Skeletal muscle tissue (tissue), 4 donors: Measurements from ENCODE around the gene RRAS2. TPM values are rescaled to one million over a fixed set of nuclear protein-coding genes. Genes with fewer than 3 reads are reported as not detected.
"Not testable (repeated sequence)": the region's sequence is repeated elsewhere in the genome, so short reads cannot be mapped to it uniquely, and the experiment has no call there.

ENCODE experiments used
- H3K27ac ChIP-seq: one replicate; pipeline ENCODE4 v1.7.0; 2013; ENCODE audit warnings: mild to moderate bottlenecking, low read depth, low read length, inconsistent platforms
- H3K27me3 ChIP-seq, 3 donors: one replicate each; pipeline ENCODE4 v1.7.0; 2013; ENCODE audit warnings: low read length in 3 of 3; ENCODE audit not compliant: control insufficient read depth in 3 of 3, insufficient read depth in 3 of 3
- H3K36me3 ChIP-seq, 3 donors: one replicate each; pipeline ENCODE4 v1.7.0; 2013; ENCODE audit warnings: low read length in 3 of 3; ENCODE audit not compliant: control insufficient read depth in 3 of 3, insufficient read depth in 3 of 3
- H3K4me1 ChIP-seq, 3 donors: one replicate each; pipeline ENCODE4 v1.7.0; 2013; ENCODE audit warnings: low read length in 3 of 3, mild to moderate bottlenecking in 3 of 3; ENCODE audit not compliant: control insufficient read depth in 3 of 3, insufficient read depth in 3 of 3
- H3K4me3 ChIP-seq, 3 donors: one replicate each; pipeline ENCODE4 v1.7.0; 2013; ENCODE audit warnings: low read length in 3 of 3
- H3K9ac ChIP-seq, 3 donors: one replicate each; pipeline ENCODE4 v1.7.0; 2013; ENCODE audit warnings: low read length in 3 of 3, mild to moderate bottlenecking in 3 of 3, moderate library complexity in 2 of 3, low read depth in 1 of 3
- H3K9me3 ChIP-seq, 3 donors: one replicate each; pipeline ENCODE4 v1.7.0; 2013; ENCODE audit warnings: low read length in 3 of 3; ENCODE audit not compliant: control insufficient read depth in 3 of 3
- total RNA-seq: library from RNA; depleted of rRNA; stranded (reverse); fragments of >200 nt; gene quantifications from one replicate; pipeline ENCODE4 v1.2.3, GENCODE V29; 2014
- donor health status: Osteomylitis.

Gene RRAS2
- total RNA-seq, 1 donor from 2014 or later = 39.7 TPM

DNA sequence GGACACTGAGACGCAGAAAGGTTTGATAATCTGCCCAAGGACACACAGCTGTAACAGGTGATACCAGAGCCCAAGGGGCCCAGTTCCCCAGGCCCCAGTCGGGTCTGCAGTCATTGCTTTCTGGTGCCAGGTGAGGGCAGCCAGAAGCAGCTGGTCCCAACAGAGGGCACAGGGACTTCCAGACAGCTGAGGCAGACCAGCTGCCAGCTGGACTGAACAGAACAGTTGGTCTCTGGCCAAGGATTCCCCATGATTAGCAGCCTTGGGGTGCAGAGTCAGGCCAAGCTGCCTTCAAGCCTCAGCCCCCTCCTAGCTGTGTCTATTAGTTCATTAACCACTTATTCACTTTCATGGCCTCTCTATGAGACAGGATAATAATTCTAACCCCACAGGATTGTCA lies 105.6 kb downstream of the RRAS2 start:
- no peaks in the 10 kb centered on the region for H3K36me3 ChIP-seq
- peaks cover 0 to 26% (median 19%) of the 10 kb centered on the region in 3 donors for H3K27me3 ChIP-seq
- H3K27ac ChIP-seq = no peak overlapping the region
- no peak overlapping the region for H3K4me3 ChIP-seq
- no peak overlapping the region for H3K9ac ChIP-seq
- H3K9me3 ChIP-seq = no peaks in the 10 kb centered on the region
- H3K4me1 ChIP-seq = peaks cover 0 to 7% (median 0%) of the 10 kb centered on the region in 3 donors

DNA sequence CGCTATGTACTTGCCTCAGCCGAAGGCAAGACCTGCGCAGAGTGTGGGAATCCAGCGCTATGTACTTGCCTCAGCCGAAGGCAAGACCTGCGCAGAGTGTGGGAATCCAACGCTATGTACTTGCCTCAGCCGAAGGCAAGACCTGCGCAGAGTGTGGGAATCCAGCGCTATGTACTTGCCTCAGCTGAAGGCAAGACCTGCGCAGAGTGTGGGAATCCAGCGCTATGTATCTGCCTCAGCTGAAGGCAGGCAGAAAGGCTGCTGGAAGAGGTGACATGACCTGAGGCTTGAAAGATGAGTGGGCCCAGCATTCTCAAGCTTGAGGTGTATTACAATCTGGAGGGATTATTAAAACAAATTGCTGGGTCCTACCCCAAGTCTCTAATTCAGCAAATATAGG lies 106.5 kb downstream of the RRAS2 start:
- H3K36me3 ChIP-seq, H3K4me1 ChIP-seq, H3K27ac ChIP-seq, H3K4me3 ChIP-seq, H3K9ac ChIP-seq, H3K9me3 ChIP-seq: not testable (repeated sequence)
- peaks cover 0 to 21% (median 14%) of the 10 kb centered on the region in 3 donors for H3K27me3 ChIP-seq

DNA sequence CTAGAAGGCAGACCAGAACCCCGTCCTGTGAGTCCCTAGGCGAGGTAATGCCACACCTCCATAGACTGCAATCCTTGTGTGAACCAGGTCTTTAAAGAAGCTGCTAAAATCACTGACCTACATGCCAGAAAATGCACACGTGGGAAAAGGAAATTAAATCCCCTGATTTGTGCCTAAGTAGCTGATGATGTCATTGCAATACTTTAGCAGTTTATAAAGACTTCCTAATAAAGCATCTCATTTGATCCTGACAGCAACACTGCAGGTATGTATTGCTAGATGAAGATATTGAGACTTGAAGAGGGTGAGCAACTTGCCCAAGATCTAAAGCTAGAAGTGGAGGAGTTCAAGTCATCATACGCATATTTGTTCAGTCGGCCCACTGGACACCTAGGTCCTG lies 107.2 kb downstream of the RRAS2 start:
- no peaks in the 10 kb centered on the region for H3K36me3 ChIP-seq
- no peak overlapping the region for H3K4me3 ChIP-seq
- no peak overlapping the region for H3K27ac ChIP-seq
- H3K9ac ChIP-seq = no peak overlapping the region
- peaks cover 3 to 19% (median 12%) of the 10 kb centered on the region in 3 donors for H3K27me3 ChIP-seq
- H3K4me1 ChIP-seq = peaks cover 0 to 9% (median 0%) of the 10 kb centered on the region in 3 donors
- no peaks in the 10 kb centered on the region for H3K9me3 ChIP-seq

DNA sequence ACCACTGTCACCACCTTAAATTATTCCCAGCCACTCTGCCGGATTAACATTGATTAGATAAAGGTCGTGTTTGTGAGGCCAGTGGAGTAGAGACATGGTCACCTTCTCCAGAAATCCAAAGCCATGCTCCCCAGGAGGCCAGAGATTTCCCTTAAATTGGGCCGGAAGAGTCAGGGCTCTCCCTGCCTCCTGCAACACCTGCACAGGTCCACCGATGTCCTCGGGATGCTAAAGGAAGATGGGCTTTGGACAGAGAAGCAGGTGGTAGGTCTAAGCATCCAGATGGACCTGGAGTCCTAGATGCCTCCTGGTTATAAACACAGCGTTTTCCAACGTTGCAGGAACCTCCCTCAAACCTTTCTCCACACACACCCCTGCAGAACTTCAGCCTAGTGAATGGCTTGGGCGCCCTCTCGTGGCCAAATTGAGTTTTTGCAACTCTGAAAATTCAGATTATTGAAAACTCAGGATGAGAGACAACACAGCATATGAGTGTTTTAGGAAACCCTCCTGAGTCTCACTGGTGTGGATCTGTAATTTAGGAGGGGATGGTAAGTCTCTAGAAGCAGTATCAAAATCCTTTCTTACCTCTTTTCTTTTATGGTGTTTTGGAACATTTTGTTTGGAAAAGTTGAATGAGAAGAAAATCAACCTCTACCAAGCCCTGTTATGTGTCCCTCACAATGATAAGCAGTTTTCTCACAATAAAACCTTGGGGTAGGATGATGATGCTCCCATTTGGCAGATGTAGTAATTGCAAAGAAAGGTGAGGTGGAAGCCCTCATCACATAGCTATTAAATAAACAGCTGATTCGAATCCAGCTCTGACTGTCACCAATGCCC lies 109.6 kb downstream of the RRAS2 start:
- H3K4me3 ChIP-seq = no peak overlapping the region
- H3K27me3 ChIP-seq = peaks cover 3 to 25% (median 7%) of the 10 kb centered on the region in 3 donors

DNA sequence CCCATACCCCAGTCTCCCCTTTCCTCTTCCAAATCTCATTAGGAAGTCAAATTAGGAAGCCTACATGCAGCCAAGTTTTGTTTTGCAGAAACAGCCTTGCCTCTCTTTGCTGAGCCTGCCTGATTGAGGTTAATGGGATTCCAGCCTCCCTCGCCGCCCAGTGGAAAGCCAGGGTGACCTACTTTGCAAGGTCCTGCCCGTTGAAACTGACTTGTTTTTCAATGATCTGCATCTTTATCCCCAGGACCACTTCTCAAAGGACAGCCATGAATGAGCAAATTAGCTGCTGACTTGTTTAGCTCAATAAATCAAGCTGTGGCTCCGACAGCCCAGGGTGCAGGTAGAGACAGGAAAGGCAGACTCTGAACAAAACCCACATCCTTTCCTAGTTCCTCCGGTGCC lies 110.4 kb downstream of the RRAS2 start:
- Histone ChIP-seq H3K4me3 (no peak overlapping the region), H3K9ac (no peak overlapping the region), H3K27ac (no peak overlapping the region), H3K4me1 (peaks cover 0 to 9% (median 0%) of the 10 kb centered on the region in 3 donors), H3K9me3 (no peaks in the 10 kb centered on the region), H3K27me3 (peaks cover 3 to 25% (median 5%) of the 10 kb centered on the region in 3 donors), H3K36me3 (no peaks in the 10 kb centered on the region)

More for the DNA sequence above, 109.6 kb downstream of the RRAS2 start:
- H3K27ac ChIP-seq = no peak overlapping the region
- peaks cover 0 to 9% (median 0%) of the 10 kb centered on the region in 3 donors for H3K4me1 ChIP-seq
- H3K36me3 ChIP-seq = no peaks in the 10 kb centered on the region
- no peak overlapping the region for H3K9ac ChIP-seq
- H3K9me3 ChIP-seq = no peaks in the 10 kb centered on the region

DNA sequence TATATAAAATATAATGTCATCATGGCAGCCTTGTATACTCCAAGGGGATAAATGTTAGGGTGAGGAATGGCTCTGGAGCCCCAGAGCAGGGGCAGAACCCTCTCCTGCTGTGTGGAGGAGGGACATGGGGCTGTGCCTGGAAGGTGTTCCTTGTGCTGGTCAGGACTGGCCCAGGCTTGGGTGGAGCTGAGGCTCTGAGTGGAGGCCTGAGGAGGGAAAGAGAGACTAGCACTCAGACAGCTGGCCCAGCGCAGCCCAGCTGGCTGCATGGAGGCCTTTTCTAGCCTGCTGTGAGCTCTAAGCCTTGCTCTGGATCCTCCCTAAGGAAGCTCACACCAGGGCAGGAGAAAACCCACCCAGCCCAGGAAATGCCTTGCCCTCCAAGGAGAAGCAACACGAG lies 113.5 kb downstream of the RRAS2 start:
- peaks cover 0 to 9% (median 0%) of the 10 kb centered on the region in 3 donors for H3K4me1 ChIP-seq
- no peaks in the 10 kb centered on the region for H3K9me3 ChIP-seq
- H3K27ac ChIP-seq = no peak overlapping the region
- H3K4me3 ChIP-seq = no peak overlapping the region
- no peak overlapping the region for H3K9ac ChIP-seq
- no peaks in the 10 kb centered on the region for H3K36me3 ChIP-seq
- peaks cover 3 to 18% (median 3%) of the 10 kb centered on the region in 3 donors for H3K27me3 ChIP-seq

DNA sequence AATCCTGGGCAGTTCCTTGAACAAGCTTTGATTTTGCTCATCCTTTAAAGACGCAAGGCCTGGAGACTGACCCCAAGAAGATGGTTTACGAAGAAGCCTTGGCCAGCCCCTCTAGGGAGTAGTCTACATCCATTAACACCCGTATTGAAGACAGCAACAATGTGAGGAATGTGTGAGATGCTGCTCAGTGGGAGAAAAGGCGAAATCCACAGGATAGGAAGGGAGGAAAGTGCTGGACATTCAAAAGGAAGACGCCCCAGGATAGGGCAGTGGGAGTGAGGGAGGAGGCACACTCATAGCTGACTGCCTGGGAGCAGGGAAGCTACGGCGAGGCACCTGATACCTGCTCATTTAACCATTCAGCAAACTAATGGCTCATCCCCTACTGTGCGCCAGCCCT lies 114.1 kb downstream of the RRAS2 start:
- no peak overlapping the region for H3K9ac ChIP-seq
- H3K4me1 ChIP-seq = peaks cover 0 to 9% (median 0%) of the 10 kb centered on the region in 3 donors
- no peak overlapping the region for H3K27ac ChIP-seq
- H3K9me3 ChIP-seq = no peaks in the 10 kb centered on the region
- H3K27me3 ChIP-seq = peaks cover 3 to 18% (median 3%) of the 10 kb centered on the region in 3 donors
- H3K36me3 ChIP-seq = no peaks in the 10 kb centered on the region
- H3K4me3 ChIP-seq = no peak overlapping the region

DNA sequence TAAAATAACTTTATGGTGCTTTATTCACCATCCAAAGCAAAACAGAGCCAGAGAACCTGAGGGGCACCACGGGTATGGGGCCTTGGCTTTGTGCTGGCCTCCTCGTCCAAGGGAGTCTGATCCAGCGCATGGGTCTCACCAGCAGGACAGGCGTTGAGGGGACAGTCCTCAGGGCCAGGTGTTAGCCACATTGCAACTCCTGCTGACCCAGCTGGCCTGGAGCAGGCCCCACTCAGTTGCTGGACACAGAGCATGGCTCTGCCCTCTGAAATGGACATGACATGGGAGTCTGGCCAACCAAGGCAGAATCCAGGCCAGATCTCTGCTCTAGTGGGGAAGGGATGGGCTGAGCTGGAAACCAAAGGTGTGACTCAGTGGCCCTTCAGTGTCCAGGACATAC lies 116.2 kb downstream of the RRAS2 start:
- Histone ChIP-seq H3K4me3 (no peak overlapping the region), H3K36me3 (no peaks in the 10 kb centered on the region), H3K9ac (no peak overlapping the region), H3K4me1 (no peaks in the 10 kb centered on the region), H3K27me3 (peaks cover 3 to 18% (median 3%) of the 10 kb centered on the region in 3 donors), H3K9me3 (no peaks in the 10 kb centered on the region), H3K27ac (no peak overlapping the region)

DNA sequence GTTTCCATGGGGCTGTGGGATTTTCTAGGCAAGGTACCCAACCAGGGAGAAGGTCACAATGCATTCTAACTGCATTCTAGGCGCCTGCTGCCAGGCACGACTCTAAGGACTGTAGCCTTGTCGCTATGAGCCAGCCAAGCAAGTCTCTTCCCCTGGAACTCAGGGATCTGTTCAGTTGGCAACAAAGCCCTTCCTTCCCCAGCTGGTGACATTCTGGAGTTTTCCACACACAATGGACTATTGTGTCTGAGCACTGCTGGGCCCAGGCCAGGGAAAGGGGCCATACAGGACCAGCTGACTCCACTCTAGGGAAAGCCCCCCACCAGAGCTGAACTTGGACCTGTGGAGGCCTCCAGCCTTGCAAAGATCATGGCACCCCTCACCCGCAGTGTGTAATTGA lies 116.8 kb downstream of the RRAS2 start:
- H3K27me3 ChIP-seq = peaks cover 0 to 18% (median 3%) of the 10 kb centered on the region in 3 donors
- no peaks in the 10 kb centered on the region for H3K4me1 ChIP-seq
- no peak overlapping the region for H3K4me3 ChIP-seq

DNA sequence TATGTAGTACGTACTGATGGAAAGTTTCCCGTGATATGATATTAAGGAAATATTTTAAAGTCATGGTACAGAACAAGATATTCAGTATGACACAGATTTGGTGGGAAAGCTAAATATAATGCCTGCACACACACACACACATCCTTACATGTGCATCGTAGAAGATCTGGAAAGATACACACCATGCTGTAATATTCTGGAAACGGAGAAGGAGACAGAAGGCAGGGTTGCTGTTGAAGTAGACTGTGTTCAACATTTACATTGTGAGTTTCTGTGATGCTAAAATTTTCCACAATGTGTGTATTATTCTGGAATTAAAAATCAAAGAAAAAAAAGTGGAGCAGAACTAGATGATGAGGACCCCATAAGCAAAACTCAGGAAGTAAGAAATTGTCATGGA lies 118.0 kb downstream of the RRAS2 start:
- Histone ChIP-seq H3K9ac (no peak overlapping the region), H3K4me3 (no peak overlapping the region), H3K4me1 (no peaks in the 10 kb centered on the region), H3K27ac (no peak overlapping the region), H3K9me3 (no peaks in the 10 kb centered on the region), H3K27me3 (peaks cover 1 to 17% (median 3%) of the 10 kb centered on the region in 3 donors), H3K36me3 (no peaks in the 10 kb centered on the region)

More for the DNA sequence above, 116.8 kb downstream of the RRAS2 start:
- no peak overlapping the region for H3K27ac ChIP-seq
- no peaks in the 10 kb centered on the region for H3K9me3 ChIP-seq
- H3K9ac ChIP-seq = no peak overlapping the region
- H3K36me3 ChIP-seq = no peaks in the 10 kb centered on the region
